Measurements from ENCODE around the gene PTPRN2. TPM values are rescaled to one million over a fixed set of nuclear protein-coding genes. Genes with fewer than 3 reads are reported as not detected.
"Not testable (repeated sequence)": the region's sequence is repeated elsewhere in the genome, so short reads cannot be mapped to it uniquely, and the experiment has no call there.

PTPRN2 gene
- total RNA-seq, 1 donor from 2014 or later, result 32.2 TPM

GRCh38 chr7:158521795-158522194 lies 65.8 kb downstream of the PTPRN2 start:
- H3K9me3 Mint-ChIP-seq; H3K27me3 Mint-ChIP-seq (ENCODE audit: low read depth); H3K4me3 Mint-ChIP-seq; H3K4me1 Mint-ChIP-seq; DNase-seq (ENCODE audit: low read depth, low spot score); H3K27ac Mint-ChIP-seq (ENCODE audit: unreplicated experiment): not testable (repeated sequence)
- peaks cover 11% of the 10 kb centered on the region for H3K36me3 Mint-ChIP-seq (ENCODE audit: low read depth)

- no peaks in the 10 kb centered on the region for H3K4me1 Mint-ChIP-seq
- H3K4me3 Mint-ChIP-seq, result peak overlapping the region; percentile 12
- H3K9me3 Mint-ChIP-seq, result peaks cover 6% of the 10 kb centered on the region
- H3K27ac Mint-ChIP-seq (ENCODE audit: unreplicated experiment), result no peak overlapping the region
- TF ChIP-seq CTCF (conservative IDR thresholded peaks at IDR 0.05), result no peak
- no peak for DNase-seq (ENCODE audit: low read depth, low spot score)
- peaks cover 6% of the 10 kb centered on the region for H3K27me3 Mint-ChIP-seq (ENCODE audit: low read depth)
- H3K36me3 Mint-ChIP-seq (ENCODE audit: low read depth), result peaks cover 11% of the 10 kb centered on the region
These were observed 66.8 kb downstream of the PTPRN2 start for GRCh38 chr7:158520825-158521224.

- no peaks in the 10 kb centered on the region for H3K4me1 Mint-ChIP-seq
- peaks cover 11% of the 10 kb centered on the region for H3K36me3 Mint-ChIP-seq (ENCODE audit: low read depth)
- peaks cover 6% of the 10 kb centered on the region for H3K27me3 Mint-ChIP-seq (ENCODE audit: low read depth)
- TF ChIP-seq CTCF (conservative IDR thresholded peaks at IDR 0.05), result no peak
- H3K27ac Mint-ChIP-seq (ENCODE audit: unreplicated experiment), result no peak overlapping the region
- DNase-seq (ENCODE audit: low read depth, low spot score), result no peak
- no peak overlapping the region for H3K4me3 Mint-ChIP-seq
- H3K9me3 Mint-ChIP-seq, result peaks cover 6% of the 10 kb centered on the region
These were observed 67.9 kb downstream of the PTPRN2 start for GRCh38 chr7:158519633-158520174.

GRCh38 chr7:158518980-158519632 lies 68.5 kb downstream of the PTPRN2 start:
- Mint-ChIP-seq H3K27ac (ENCODE audit: unreplicated experiment) (no peak overlapping the region), H3K9me3 (peaks cover 6% of the 10 kb centered on the region), H3K27me3 (ENCODE audit: low read depth) (peaks cover 6% of the 10 kb centered on the region), H3K4me1 (no peaks in the 10 kb centered on the region), H3K4me3 (no peak overlapping the region), H3K36me3 (ENCODE audit: low read depth) (peaks cover 11% of the 10 kb centered on the region)
- no peak for TF ChIP-seq CTCF (conservative IDR thresholded peaks at IDR 0.05)
- DNase-seq (ENCODE audit: low read depth, low spot score), result no peak

GRCh38 chr7:158517571-158517970 lies 70.1 kb downstream of the PTPRN2 start:
- no peak for DNase-seq (ENCODE audit: low read depth, low spot score)
- Mint-ChIP-seq H3K4me1 (no peaks in the 10 kb centered on the region), H3K4me3 (no peak overlapping the region), H3K27ac (ENCODE audit: unreplicated experiment) (peak overlapping the region; percentile 24), H3K27me3 (ENCODE audit: low read depth) (peaks cover 10% of the 10 kb centered on the region), H3K9me3 (peaks cover 4% of the 10 kb centered on the region), H3K36me3 (ENCODE audit: low read depth) (peaks cover 7% of the 10 kb centered on the region)
- TF ChIP-seq CTCF (conservative IDR thresholded peaks at IDR 0.05), result no peak

GRCh38 chr7:158517072-158517471 lies 70.6 kb downstream of the PTPRN2 start:
- peaks cover 3% of the 10 kb centered on the region for H3K36me3 Mint-ChIP-seq (ENCODE audit: low read depth)
- H3K9me3 Mint-ChIP-seq, result peaks cover 8% of the 10 kb centered on the region
- peak overlapping the region; percentile 24 for H3K27ac Mint-ChIP-seq (ENCODE audit: unreplicated experiment)
- DNase-seq (ENCODE audit: low read depth, low spot score), result no peak
- H3K4me1 Mint-ChIP-seq, result no peaks in the 10 kb centered on the region
- H3K27me3 Mint-ChIP-seq (ENCODE audit: low read depth), result peaks cover 12% of the 10 kb centered on the region
- H3K4me3 Mint-ChIP-seq, result no peak overlapping the region
- no peak for TF ChIP-seq CTCF (conservative IDR thresholded peaks at IDR 0.05)
